C4-2B (cell line): Measurements from ENCODE around the gene MAP3K5.

Experiments
- H3K27ac ChIP-seq: fragments of 450-650 bp; 2 replicates; pipeline ENCODE4 v1.5.1; 2017
- ZFX ChIP-seq: fragments of 450-650 bp; IDR thresholded peaks from 2 replicates; pipeline ENCODE4 v1.6.1; 2017
- TF ChIP-seq, protein P1 (sequence below): fragments of 450-650 bp; conservative IDR thresholded peaks from 2 replicates; pipeline ENCODE4 v1.5.1; 2017; ENCODE audit warnings: mild to moderate bottlenecking

MAP3K5 gene

DNA sequence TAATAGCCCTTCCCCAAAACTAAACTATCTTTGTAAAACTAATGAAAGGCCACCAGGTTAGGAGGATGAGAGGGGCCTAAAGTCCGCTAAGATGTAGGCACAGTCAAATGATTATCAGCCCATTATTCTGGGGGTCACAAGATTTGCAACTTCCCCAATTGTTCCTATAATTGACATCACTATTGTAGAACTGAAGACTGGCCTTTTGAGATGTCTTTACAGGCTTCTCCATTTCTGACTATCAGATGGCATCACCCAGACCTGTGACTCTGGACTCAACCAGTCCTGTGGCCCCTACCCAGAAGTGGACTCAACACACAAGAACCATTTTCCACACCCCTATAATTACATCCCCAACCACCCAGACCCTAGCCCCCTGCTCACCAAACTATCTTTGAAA is 180.5 kb downstream of the MAP3K5 start:
- TF ChIP-seq, protein P1, sequence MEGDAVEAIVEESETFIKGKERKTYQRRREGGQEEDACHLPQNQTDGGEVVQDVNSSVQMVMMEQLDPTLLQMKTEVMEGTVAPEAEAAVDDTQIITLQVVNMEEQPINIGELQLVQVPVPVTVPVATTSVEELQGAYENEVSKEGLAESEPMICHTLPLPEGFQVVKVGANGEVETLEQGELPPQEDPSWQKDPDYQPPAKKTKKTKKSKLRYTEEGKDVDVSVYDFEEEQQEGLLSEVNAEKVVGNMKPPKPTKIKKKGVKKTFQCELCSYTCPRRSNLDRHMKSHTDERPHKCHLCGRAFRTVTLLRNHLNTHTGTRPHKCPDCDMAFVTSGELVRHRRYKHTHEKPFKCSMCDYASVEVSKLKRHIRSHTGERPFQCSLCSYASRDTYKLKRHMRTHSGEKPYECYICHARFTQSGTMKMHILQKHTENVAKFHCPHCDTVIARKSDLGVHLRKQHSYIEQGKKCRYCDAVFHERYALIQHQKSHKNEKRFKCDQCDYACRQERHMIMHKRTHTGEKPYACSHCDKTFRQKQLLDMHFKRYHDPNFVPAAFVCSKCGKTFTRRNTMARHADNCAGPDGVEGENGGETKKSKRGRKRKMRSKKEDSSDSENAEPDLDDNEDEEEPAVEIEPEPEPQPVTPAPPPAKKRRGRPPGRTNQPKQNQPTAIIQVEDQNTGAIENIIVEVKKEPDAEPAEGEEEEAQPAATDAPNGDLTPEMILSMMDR = no peak
- TF ChIP-seq ZFX = no peak
- no peak overlapping the region for H3K27ac ChIP-seq

DNA sequence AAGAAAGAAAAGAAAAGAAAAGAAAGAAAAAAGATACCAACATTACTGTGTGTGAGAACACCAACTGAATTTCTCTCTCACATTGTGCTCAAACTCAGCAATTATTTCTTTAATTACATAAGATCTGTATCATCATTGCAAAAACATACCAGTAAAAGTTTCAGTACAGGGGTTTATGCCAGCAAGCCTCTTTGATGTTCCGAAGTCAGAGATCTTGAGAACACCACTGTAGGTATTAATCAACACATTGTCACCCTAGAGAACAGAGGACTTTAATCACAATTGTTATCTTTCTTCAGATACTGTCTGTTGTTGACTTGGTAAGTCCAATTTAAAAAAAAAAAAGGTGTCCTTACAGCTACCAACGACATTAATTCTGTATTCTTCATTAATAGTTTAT is 181.1 kb downstream of the MAP3K5 start:
- peak overlapping the region; percentile 76 for H3K27ac ChIP-seq
- no peak for TF ChIP-seq ZFX
- TF ChIP-seq, protein P1 = no peak

DNA sequence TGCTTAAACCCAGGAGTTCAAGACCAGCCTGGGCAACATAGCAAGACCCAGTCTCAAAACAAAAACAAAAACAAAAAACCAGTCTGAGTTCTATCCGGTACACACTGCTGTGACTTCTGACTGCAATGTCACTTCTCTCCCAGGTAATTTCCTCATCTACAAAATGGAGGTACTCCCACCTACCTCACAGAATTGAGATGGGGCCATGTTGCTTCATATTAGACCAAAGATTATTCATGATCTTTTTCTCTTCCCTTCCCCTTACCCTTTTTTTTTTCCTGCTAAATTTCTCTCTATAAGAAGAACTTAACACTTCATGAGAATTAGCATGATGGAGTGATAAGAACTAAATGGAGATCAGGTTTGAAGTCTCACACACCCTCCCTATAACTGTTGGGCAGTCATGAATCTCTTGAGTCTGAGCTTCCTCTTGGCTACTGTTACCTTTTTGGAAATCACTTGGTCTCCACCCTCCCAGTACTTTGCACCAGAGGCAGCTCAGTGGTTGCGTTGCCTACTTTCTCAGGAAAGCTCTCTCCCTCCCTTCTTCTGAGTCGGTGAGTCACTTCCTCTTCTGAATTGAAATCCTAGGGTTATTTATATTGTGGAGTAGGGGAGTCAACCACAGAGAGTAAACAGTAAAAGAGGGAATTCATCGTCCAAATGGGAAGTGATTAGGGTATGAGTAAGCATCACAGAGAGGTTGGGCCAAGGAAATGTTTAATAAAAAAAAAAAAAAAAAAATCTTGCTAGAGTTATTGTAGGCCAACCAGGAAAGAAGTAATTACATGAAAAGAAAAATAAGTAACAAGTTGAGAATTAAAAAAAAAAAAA is 182.2 kb downstream of the MAP3K5 start:
- TF ChIP-seq, protein P1 = no peak
- no peak for TF ChIP-seq ZFX
- H3K27ac ChIP-seq = peak overlapping the region; percentile 76

DNA sequence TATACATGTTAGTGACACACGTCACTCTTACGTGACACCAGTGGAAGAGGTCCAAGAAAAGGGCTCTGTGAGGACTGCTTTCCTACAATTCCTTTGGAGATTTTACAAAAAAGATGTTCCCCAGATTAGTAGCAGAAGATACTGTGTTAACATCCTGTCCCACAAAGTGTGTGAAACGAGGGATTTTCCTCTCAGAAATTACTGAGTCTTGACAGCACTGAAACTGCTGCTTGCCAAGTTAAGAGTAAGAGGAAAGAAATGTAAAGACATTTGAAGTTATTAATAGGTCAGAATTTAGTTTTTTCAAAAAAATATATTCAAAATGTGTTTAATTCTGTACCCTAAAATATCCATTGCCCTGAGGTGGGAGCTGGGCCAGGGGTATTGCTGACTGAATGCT is 183.3 kb downstream of the MAP3K5 start:
- H3K27ac ChIP-seq = peak overlapping the region; percentile 76
- no peak for TF ChIP-seq ZFX
- TF ChIP-seq, protein P1 = no peak

DNA sequence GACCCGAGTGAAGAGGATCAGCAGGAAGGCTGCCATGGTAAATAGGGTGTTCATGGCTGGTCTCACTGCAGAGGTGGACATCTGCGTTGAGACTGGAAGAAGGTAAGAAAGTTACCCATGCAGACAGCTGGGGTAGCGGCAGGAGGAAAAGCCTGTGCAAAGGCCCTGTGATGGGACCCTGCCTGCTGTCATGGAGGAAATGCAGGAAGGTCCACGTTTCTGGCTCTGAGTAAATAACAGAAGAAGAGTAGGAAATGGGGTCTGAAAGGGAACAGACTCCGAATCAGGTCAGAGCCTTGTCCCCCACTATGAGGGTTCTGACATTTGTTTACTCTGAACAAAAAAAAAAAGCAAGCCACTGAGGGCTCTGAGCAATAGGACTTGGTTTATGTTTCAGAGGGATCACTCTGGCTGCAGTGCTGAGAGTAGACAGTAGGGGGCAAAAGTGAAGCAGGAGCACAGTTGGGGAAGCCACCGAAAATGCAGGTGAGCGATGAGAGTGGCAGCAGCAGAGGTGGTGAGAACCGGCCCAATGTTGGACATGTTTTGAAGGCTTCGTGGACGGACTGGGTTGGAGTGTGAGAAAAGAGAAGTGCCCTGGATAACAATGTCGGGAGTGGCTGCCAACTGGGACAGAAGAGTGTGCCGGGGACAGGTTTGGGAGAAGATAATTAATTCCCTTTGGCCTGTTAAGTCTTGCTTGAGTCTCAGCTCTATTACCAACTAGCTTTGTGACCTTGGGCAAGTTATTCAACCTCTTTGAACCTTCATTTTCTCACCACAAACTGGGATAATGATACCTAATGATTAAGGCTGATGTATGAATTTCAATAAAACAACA is 184.1 kb downstream of the MAP3K5 start:
- TF ChIP-seq, protein P1 = peak; percentile 78
- no peak for TF ChIP-seq ZFX
- peak overlapping the region; percentile 76 for H3K27ac ChIP-seq

DNA sequence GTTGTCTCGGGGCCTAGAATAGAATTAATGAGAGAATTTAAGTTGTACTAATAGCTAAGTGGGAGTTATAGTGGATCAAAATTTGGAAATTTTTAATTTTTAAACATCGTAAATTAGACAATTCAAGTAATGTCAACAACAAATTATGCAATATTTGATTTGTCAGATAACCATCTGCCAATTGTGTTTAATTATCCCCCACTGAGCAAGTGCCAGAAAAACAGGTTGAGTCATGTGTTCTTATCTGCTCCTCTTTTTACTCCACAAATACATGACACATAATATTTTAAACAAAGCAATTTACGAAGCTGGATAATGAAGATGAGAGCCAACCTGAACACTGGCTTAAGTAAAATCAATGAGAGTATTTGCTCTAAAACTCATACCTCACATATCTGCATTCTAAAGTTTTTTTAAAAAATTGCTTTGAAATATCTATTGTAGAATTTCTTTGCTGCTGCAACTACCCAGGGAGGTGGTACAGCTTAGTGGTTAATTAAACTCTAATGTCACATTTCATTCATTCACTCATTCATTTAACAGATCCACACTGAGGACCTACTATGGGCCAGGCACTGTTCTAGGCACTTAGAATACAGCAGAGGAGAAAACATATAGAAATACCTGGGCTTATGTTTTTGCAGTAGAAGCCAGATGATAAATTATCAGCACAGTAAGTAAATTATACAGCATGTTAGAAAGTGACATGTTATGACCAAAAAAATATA is 184.9 kb downstream of the MAP3K5 start:
- H3K27ac ChIP-seq = peak overlapping the region; percentile 76
- TF ChIP-seq ZFX = no peak
- TF ChIP-seq, protein P1 = no peak
